Mesothelial cell of epicardium (in vitro differentiated cells): ENCODE data around the gene NFASC. TPM values are rescaled to one million over a fixed set of nuclear protein-coding genes. Genes with fewer than 3 reads are reported as not detected.
A peak's percentile ranks its signal among the peaks of the same experiment; 100 is the strongest.

Source experiments
- DNase-seq, 2 experiments: peaks; one replicate each; pipeline ENCODE4 v3.0.0; 2021; ENCODE audit warnings: low spot score in 2 of 2; ENCODE audit not compliant: unreplicated experiment in 2 of 2
- H3K27ac Mint-ChIP-seq: 2 replicates; pipeline ENCODE4 v1.8.0; 2021; ENCODE audit warnings: mixed read lengths
- H3K27me3 Mint-ChIP-seq: 2 replicates; pipeline ENCODE4 v1.8.0; 2021; ENCODE audit warnings: low read depth, mixed read lengths
- H3K36me3 Mint-ChIP-seq: 2 replicates; pipeline ENCODE4 v1.8.0; 2021; ENCODE audit warnings: mixed read lengths
- H3K4me1 Mint-ChIP-seq: 2 replicates; pipeline ENCODE4 v1.8.0; 2021; ENCODE audit warnings: mixed read lengths
- H3K4me3 Mint-ChIP-seq: 2 replicates; pipeline ENCODE4 v1.8.0; 2021; ENCODE audit warnings: mild to moderate bottlenecking, moderate library complexity, mixed read lengths
- H3K9me3 Mint-ChIP-seq: 2 replicates; pipeline ENCODE4 v1.8.0; 2021; ENCODE audit warnings: mixed read lengths
- total RNA-seq: library from RNA; stranded (reverse); gene quantifications from 3 replicates; pipeline ENCODE4 v1.2.1, GENCODE V29; 2021
- TF ChIP-seq, protein P1 (sequence below): fragments of 200-600 bp; sonication (generic); IDR thresholded peaks from one replicate; pipeline ENCODE4 v1.5.0; 2021; ENCODE audit warnings: antibody characterized with exemption; ENCODE audit not compliant: unreplicated experiment

The NFASC gene
- total RNA-seq, 1 donor from 2014 or later, result 0.72 TPM

DNA sequence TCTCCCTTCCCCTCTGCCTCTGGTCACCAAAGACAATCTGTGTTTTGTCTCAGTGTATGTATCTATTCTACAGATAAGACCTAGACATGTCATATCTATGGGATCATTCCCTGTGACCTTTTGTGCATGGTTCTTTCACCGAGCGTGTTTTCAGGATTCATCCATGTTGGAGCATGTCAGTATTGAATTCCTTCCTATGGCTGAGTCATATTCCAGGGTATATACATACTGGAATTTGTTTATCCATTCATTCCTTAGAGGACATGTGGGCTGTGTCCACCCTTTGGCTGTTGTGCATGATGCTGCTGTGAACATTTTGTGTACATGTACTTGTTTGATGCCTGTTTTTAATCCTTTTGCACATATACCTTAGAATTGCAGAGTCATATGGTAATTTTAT is 69.9 kb downstream of the NFASC start:
- H3K27me3 Mint-ChIP-seq, result peaks cover 54% of the 10 kb centered on the region
- H3K9me3 Mint-ChIP-seq, result no peaks in the 10 kb centered on the region
- no peaks in the 10 kb centered on the region for H3K36me3 Mint-ChIP-seq
- no peak overlapping the region for H3K27ac Mint-ChIP-seq
- H3K4me1 Mint-ChIP-seq, result no peaks in the 10 kb centered on the region
- TF ChIP-seq, protein P1, sequence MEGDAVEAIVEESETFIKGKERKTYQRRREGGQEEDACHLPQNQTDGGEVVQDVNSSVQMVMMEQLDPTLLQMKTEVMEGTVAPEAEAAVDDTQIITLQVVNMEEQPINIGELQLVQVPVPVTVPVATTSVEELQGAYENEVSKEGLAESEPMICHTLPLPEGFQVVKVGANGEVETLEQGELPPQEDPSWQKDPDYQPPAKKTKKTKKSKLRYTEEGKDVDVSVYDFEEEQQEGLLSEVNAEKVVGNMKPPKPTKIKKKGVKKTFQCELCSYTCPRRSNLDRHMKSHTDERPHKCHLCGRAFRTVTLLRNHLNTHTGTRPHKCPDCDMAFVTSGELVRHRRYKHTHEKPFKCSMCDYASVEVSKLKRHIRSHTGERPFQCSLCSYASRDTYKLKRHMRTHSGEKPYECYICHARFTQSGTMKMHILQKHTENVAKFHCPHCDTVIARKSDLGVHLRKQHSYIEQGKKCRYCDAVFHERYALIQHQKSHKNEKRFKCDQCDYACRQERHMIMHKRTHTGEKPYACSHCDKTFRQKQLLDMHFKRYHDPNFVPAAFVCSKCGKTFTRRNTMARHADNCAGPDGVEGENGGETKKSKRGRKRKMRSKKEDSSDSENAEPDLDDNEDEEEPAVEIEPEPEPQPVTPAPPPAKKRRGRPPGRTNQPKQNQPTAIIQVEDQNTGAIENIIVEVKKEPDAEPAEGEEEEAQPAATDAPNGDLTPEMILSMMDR, result no peak
- no peak for DNase-seq
- no peak overlapping the region for H3K4me3 Mint-ChIP-seq

DNA sequence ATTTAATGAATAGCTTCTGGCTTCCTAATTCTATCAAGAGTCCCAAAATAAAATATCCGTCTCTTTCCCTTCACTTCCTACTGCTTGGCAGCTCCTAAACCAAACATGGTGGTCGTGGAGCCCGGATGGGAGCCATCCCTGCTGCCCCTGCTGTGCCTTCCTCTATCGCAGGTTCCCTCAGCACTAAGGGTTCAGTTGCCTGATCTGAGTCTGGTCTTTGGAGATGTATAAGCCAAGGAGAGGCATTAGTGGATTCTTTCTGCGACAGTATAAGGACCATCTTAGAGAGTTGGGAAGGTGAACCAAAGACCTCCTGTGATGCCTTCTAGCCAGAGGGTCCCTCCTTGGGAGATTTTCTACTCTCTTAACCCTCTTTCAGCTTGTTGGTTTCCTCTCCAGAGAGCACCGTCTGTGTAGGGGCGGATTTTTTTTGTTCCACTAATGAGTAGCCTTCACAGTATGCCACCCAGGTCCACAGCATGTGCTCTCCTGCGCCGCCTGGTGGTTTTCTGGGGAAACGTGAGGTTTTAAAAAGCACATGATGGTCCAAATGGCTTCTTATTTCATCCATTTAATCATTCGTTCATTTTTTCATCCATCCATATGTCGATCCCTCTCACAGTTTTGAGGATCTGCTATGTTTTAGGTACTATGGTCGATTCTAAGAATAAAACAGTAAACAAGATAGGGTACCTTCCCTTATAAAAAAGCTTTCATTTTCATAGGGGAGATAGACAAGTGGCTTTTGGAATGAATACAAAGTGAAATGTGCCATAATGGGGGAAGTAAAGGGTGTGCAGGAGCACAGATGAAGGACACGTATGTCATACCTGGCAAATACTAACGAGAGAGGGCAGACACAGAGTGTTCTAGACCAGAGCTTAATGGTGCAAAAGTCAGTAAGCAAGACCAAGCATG is 71.0 kb downstream of the NFASC start:
- Mint-ChIP-seq H3K27ac (no peak overlapping the region), H3K36me3 (no peaks in the 10 kb centered on the region), H3K4me3 (no peak overlapping the region), H3K27me3 (peaks cover 53% of the 10 kb centered on the region), H3K9me3 (no peaks in the 10 kb centered on the region), H3K4me1 (no peaks in the 10 kb centered on the region)
- peak; percentile 65 to 80 for DNase-seq
- TF ChIP-seq, protein P1, result peak; percentile 76

DNA sequence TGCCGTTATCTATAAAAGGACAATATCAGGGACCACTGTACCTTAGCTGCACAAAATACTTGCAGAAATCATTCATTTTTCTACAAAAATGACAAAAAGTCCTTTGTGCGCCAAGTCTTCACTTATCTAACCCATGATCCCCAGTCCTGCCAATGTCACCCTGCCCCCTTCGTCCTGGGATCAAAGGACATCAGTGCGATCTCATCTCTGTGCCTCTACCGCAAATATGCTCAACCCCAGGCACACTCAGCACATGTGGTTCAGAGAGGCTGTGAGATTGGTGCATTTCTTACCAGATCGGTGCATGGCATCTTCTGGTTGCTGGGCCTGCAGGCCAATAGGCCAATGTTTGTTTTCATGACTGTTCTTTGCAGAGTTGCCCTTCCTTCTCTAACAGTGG is 72.8 kb downstream of the NFASC start:
- DNase-seq, result no peak
- TF ChIP-seq, protein P1, result no peak
- Mint-ChIP-seq H3K4me3 (no peak overlapping the region), H3K27ac (no peak overlapping the region), H3K27me3 (peaks cover 43% of the 10 kb centered on the region), H3K4me1 (no peaks in the 10 kb centered on the region), H3K36me3 (no peaks in the 10 kb centered on the region), H3K9me3 (no peaks in the 10 kb centered on the region)

DNA sequence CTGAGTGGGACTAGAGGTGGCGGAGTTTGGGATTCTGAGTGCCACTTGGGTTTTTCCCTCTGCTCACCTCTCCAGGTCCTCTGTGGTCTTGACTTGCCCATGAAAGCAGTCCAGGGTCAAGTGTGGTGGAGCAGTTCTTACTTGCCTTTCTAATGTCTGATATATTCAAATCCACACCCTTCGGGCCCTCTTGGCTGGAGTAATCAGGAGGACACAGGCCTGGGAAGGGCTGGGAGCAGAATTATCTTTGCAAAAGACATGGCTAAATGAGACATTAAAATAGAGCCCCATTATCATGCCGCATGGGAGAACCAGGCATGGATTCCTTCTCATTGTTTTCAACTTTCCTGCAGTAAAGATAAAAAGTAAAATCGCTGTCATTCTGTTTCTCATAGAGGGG is 74.0 kb downstream of the NFASC start:
- no peaks in the 10 kb centered on the region for H3K36me3 Mint-ChIP-seq
- H3K9me3 Mint-ChIP-seq, result no peaks in the 10 kb centered on the region
- H3K4me3 Mint-ChIP-seq, result no peak overlapping the region
- TF ChIP-seq, protein P1, result no peak
- H3K27me3 Mint-ChIP-seq, result peaks cover 47% of the 10 kb centered on the region
- H3K4me1 Mint-ChIP-seq, result no peaks in the 10 kb centered on the region
- DNase-seq, result no peak
- no peak overlapping the region for H3K27ac Mint-ChIP-seq

DNA sequence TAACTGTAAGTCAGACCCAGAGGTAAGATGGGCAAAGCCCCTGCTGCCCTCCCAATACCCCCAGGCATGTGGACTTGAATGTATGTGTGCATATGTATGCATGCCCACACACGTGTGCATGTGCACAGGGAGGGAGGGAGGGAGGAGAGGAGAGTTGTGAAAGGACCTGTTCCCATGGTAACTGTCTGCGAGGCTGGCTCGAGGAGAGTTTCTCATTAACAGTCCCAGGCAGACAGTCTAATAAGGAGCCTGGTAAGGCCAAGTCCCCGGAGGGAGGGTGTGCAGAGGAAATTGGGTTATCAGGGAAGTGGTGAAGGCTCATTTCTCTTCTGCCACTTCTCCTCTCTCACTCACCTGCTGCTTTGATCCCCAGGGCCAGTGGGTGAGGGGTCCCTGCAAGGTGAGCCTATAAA is 74.9 kb downstream of the NFASC start:
- Mint-ChIP-seq H3K4me3 (no peak overlapping the region), H3K27me3 (peaks cover 51% of the 10 kb centered on the region), H3K27ac (no peak overlapping the region), H3K9me3 (no peaks in the 10 kb centered on the region), H3K36me3 (no peaks in the 10 kb centered on the region), H3K4me1 (no peaks in the 10 kb centered on the region)
- DNase-seq, result no peak
- TF ChIP-seq, protein P1, result no peak
